GM12864 (cell line): Measurements from ENCODE around the gene MAG.
A peak's percentile ranks its signal among the peaks of the same experiment; 100 is the strongest.

Experiments used
- DNase-seq: peaks from one replicate; pipeline ENCODE4 v3.0.0-alpha.2; 2011; ENCODE audit warnings: low read depth
- H3K4me3 ChIP-seq: 2 replicates; pipeline ENCODE4 v1.5.1; 2011; ENCODE audit warnings: mild to moderate bottlenecking, low read depth, low read length, control low read depth
- CTCF ChIP-seq: IDR thresholded peaks from 2 replicates; pipeline ENCODE4 v1.5.1; 2011; ENCODE audit warnings: low read depth, mild to moderate bottlenecking, moderate library complexity, low read length, control low read depth, inconsistent platforms; ENCODE audit errors: missing control alignments

Gene MAG

DNA sequence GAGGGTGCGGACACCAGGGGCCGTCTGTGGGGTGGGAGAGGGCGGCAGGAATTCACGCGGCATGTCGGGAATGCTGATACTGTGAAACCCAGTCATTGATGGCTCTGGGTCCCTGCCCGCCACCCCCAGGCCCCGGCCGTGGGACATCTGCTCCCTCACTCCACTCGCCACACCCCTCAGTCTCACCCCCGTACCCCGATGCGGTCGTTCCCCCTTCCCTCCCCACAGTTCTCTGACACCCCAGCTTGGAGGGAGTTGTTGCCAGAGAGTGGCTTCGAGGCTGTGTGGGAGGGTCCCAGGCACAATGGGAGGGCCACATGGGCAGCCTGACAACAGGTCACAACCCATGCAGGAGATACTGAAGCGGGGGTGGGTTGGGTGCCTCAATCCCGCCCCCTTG, 1.8 kb downstream of the MAG start:
- H3K4me3 ChIP-seq, result no peak overlapping the region
- no peak for DNase-seq

DNA sequence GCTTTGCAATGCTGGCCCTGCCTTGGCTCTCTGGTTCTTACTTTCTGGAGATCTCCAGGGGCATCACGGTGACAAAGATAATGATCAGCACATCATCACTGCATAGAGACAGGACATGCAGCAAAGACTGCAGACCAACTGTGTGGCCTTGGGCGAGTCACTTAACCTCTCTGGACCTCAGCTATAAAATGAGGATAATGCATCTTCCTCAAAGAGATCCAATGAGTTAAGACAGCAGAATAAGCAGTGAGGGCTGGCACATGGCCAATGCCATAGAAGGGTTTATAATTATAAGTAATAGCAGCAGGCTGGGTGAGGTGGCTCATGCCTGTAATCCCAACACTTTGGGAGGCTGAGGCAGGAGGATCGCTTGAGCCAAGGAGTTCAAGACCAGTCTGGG, 2.4 kb downstream of the MAG start:
- H3K4me3 ChIP-seq, result no peak overlapping the region
- TF ChIP-seq CTCF, result no peak
- no peak for DNase-seq

More for the DNA sequence above, 1.8 kb downstream of the MAG start:
- TF ChIP-seq CTCF, result no peak

GRCh38 chr19:35294859-35295791, 3.2 kb downstream of the MAG start:
- no peak for DNase-seq
- no peak overlapping the region for H3K4me3 ChIP-seq
- no peak for TF ChIP-seq CTCF

DNA sequence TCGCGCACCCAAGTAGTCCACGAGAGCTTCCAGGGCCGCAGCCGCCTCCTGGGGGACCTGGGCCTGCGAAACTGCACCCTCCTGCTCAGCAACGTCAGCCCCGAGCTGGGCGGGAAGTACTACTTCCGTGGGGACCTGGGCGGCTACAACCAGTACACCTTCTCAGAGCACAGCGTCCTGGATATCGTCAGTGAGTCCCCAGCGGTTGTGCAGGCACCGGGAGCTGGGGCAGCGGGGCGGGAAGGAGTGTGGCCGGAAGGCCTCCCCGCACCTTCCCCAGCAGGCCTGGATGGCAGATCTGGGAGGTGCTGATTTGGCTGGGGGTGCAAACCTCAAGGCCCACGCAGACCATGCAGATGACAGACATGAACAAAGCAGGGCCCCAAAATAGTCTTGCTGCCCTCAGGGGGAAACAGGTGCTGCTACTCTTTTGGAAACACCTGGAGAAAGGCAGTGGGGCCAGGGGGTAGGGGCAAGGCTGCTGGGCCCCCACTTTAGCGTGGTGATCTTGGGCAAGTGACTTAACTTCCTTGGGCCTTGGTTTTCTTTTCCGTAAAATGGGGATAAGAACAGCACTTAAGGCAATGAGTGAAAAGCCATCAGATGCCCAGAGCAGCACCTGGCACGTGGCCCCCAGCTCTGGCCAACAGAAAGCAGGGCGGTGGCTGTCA, 4.0 kb downstream of the MAG start:
- TF ChIP-seq CTCF, result no peak
- peak; percentile 45 for DNase-seq
- no peak overlapping the region for H3K4me3 ChIP-seq

GRCh38 chr19:35296644-35297514, 4.9 kb downstream of the MAG start:
- DNase-seq, result no peak
- H3K4me3 ChIP-seq, result no peak overlapping the region
- TF ChIP-seq CTCF, result peak; percentile 7

GRCh38 chr19:35297515-35297848, 5.5 kb downstream of the MAG start:
- H3K4me3 ChIP-seq, result no peak overlapping the region
- no peak for DNase-seq
- no peak for TF ChIP-seq CTCF
